Measurements from ENCODE around the gene STK32A. TPM values are rescaled to one million over a fixed set of nuclear protein-coding genes. Genes with fewer than 3 reads are reported as not detected.

Gene STK32A
- total RNA-seq, 1 experiment from 2014 or later: 1.2 TPM

- Histone ChIP-seq H3K9ac (ENCODE audit: low read length) (no peak overlapping the region), H3K4me2 (ENCODE audit: low read length) (no peak overlapping the region), H3K9me2 (ENCODE audit: insufficient read depth) (no peaks in the 10 kb centered on the region), H3K9me3 (ENCODE audit: control insufficient read depth in 1 of 2, insufficient read depth in 1 of 2, low read depth in 1 of 2, low read length in 2 of 2) (no peaks in the 10 kb centered on the region), H2AFZ (ENCODE audit: low read depth, low read length, poor library complexity, severe bottlenecking) (no peak overlapping the region), H3K27ac (ENCODE audit: low read depth, low read length) (no peak overlapping the region), H3K36me3 (ENCODE audit: control insufficient read depth in 1 of 2, insufficient read depth in 2 of 2, low read length in 2 of 2) (no peaks in the 10 kb centered on the region), H3K79me2 (ENCODE audit: insufficient read depth, low read length) (no peaks in the 10 kb centered on the region), H3K27me3 (ENCODE audit: insufficient read depth, low read length) (no peaks in the 10 kb centered on the region), H4K20me1 (ENCODE audit: insufficient read depth) (no peaks in the 10 kb centered on the region), H3K4me1 (ENCODE audit: control insufficient read depth in 1 of 2, insufficient read depth in 2 of 2, low read length in 2 of 2) (peaks cover 15 to 25% of the 10 kb centered on the region in 2 experiments), H3K4me3 (replicated peaks in 1 of 2; ENCODE audit: low read depth in 1 of 2, low read length in 2 of 2) (no peak overlapping the region)
- intact Hi-C loops (cut with micrococcal nuclease): no loop called here
- ATAC-seq (no peak), DNase-seq (ENCODE audit: low read depth, low spot score) (no peak)
- TF ChIP-seq SRF (IDR thresholded peaks at IDR 0.05; ENCODE audit: low read depth) (no peak), JUND (IDR thresholded peaks at IDR 0.05) (no peak), EZH2 (IDR thresholded peaks at IDR 0.05) (no peak), ZNF274 (IDR thresholded peaks at IDR 0.05; ENCODE audit: low read depth, low read length) (no peak), CEBPB (IDR thresholded peaks at IDR 0.05; ENCODE audit: low read depth) (no peak), EGR1 (IDR thresholded peaks at IDR 0.05; ENCODE audit: low read depth) (no peak), POLR2A (IDR thresholded peaks at IDR 0.05; ENCODE audit: borderline replicate concordance, extremely low read depth, insufficient read depth, insufficient read length) (no peak), SIN3A (IDR thresholded peaks at IDR 0.05; ENCODE audit: low read depth) (no peak), CBX3 (IDR thresholded peaks at IDR 0.05; ENCODE audit: low read depth) (no peak), POLR2AphosphoS5 (IDR thresholded peaks at IDR 0.05; ENCODE audit: low read depth, low read length) (no peak)
- no TSS peak for BruUV-seq (replicated peaks)
- CTCF ChIA-PET: no interaction called here
- POLR2A ChIA-PET: no interaction called here
- RAD21 ChIA-PET (ENCODE audit: low non-redundant PET in 1 of 2, low total read pairs in 2 of 2, uncharacterized antibody in 2 of 2, unreplicated experiment in 2 of 2): no interaction called here
These were observed 172.4 kb downstream of the STK32A start for GRCh38 chr5:147407094-147407681.

GRCh38 chr5:147408980-147409379, 174.2 kb downstream of the STK32A start:
- no peak overlapping the region for H2AFZ ChIP-seq (ENCODE audit: low read depth, low read length, poor library complexity, severe bottlenecking)
- ChIA-PET RAD21 (ENCODE audit: low non-redundant PET in 1 of 2, low total read pairs in 2 of 2, uncharacterized antibody in 2 of 2, unreplicated experiment in 2 of 2) (no interaction called here), POLR2A (no interaction called here), CTCF (no interaction called here)
- no peak overlapping the region for H3K4me3 ChIP-seq (replicated peaks in 1 of 2; ENCODE audit: low read depth in 1 of 2, low read length in 2 of 2)
- intact Hi-C loops (cut with micrococcal nuclease): no loop called here
- H3K9me3 ChIP-seq (ENCODE audit: control insufficient read depth in 1 of 2, insufficient read depth in 1 of 2, low read depth in 1 of 2, low read length in 2 of 2): no peaks in the 10 kb centered on the region
- BruUV-seq (replicated peaks): no TSS peak
- no peaks in the 10 kb centered on the region for H3K79me2 ChIP-seq (ENCODE audit: insufficient read depth, low read length)
- ATAC-seq: no peak
- no peaks in the 10 kb centered on the region for H3K27me3 ChIP-seq (ENCODE audit: insufficient read depth, low read length)
- no peaks in the 10 kb centered on the region for H3K36me3 ChIP-seq (ENCODE audit: control insufficient read depth in 1 of 2, insufficient read depth in 2 of 2, low read length in 2 of 2)
- no peak overlapping the region for H3K27ac ChIP-seq (ENCODE audit: low read depth, low read length)
- H3K9ac ChIP-seq (ENCODE audit: low read length): no peak overlapping the region
- H4K20me1 ChIP-seq (ENCODE audit: insufficient read depth): no peaks in the 10 kb centered on the region
- no peak for DNase-seq (ENCODE audit: low read depth, low spot score)
- no peak overlapping the region for H3K4me2 ChIP-seq (ENCODE audit: low read length)
- H3K4me1 ChIP-seq (ENCODE audit: control insufficient read depth in 1 of 2, insufficient read depth in 2 of 2, low read length in 2 of 2): peaks cover 10 to 13% of the 10 kb centered on the region in 2 experiments
- no peaks in the 10 kb centered on the region for H3K9me2 ChIP-seq (ENCODE audit: insufficient read depth)
- TF ChIP-seq FOSL1 (IDR thresholded peaks at IDR 0.05; ENCODE audit: low read depth) (no peak), ATF3 (IDR thresholded peaks at IDR 0.05) (no peak), POLR2AphosphoS5 (IDR thresholded peaks at IDR 0.05; ENCODE audit: low read depth, low read length) (no peak), CBX3 (IDR thresholded peaks at IDR 0.05; ENCODE audit: low read depth) (no peak), CTCF (IDR thresholded peaks at IDR 0.05 in 2 of 3, conservative IDR thresholded peaks at IDR 0.05 in 1 of 3; ENCODE audit: borderline replicate concordance in 1 of 3, insufficient read depth in 1 of 3, low read depth in 2 of 3, low read length in 2 of 3) (no peak), SRF (IDR thresholded peaks at IDR 0.05; ENCODE audit: low read depth) (no peak), ELF1 (IDR thresholded peaks at IDR 0.05; ENCODE audit: borderline replicate concordance, low read depth) (no peak), JUND (IDR thresholded peaks at IDR 0.05) (no peak), MAX (IDR thresholded peaks at IDR 0.05) (no peak), EZH2phosphoT487 (IDR thresholded peaks at IDR 0.05; ENCODE audit: borderline replicate concordance) (no peak), ZFX (IDR thresholded peaks at IDR 0.05) (no peak)
